ENCODE measurements around the gene LIPT2. TPM values are rescaled to one million over a fixed set of nuclear protein-coding genes. Genes with fewer than 3 reads are reported as not detected.

Gene LIPT2
- total RNA-seq (2014; rRNA removed; shearing (Covaris generic)), result 6.6 and 7.7 TPM in 2 replicates

GRCh38 chr11:74492974-74493790 is at the start of gene LIPT2:
Gene LIPT2 (minus strand): TSS chr11:74493724. CDS start chr11:74493703, 21 bp downstream.

GRCh38 chr11:74466916-74467885 is 26.3 kb downstream of the LIPT2 start, which contains the start of gene KCNE3:
Gene KCNE3 (minus strand): TSS chr11:74467549. CDS start chr11:74457563, 9,986 bp downstream.

Small RNAs within 50 kb of the gene (small RNA-seq; reads per million reads assigned to genes)
- gene CYCSP27, result not detected

Other genes with a start within 250 kb of the LIPT2 start
- gene P4HA3, start 182.1 kb downstream of the LIPT2 start, total RNA-seq (2014; rRNA removed; shearing (Covaris generic)), result 0.42 and 0.60 TPM in 2 replicates
- 0.19 and 0.49 TPM in 2 replicates for gene PGM2L1, start 95.3 kb downstream of the LIPT2 start, total RNA-seq (2014; rRNA removed; shearing (Covaris generic))
- 0.04 and 0.08 TPM in 2 replicates for gene KCNE3, start 26.2 kb downstream of the LIPT2 start, total RNA-seq (2014; rRNA removed; shearing (Covaris generic))
- 23.8 and 36.3 TPM in 2 replicates for gene POLD3, start 98.9 kb upstream of the LIPT2 start, total RNA-seq (2014; rRNA removed; shearing (Covaris generic))
- not detected in 2 replicates for gene CHRDL2, start 237.7 kb upstream of the LIPT2 start, total RNA-seq (2014; rRNA removed; shearing (Covaris generic))

All from A375 (cell line).